ENCODE data around the gene TCL1B.

The TCL1B gene, protein sequence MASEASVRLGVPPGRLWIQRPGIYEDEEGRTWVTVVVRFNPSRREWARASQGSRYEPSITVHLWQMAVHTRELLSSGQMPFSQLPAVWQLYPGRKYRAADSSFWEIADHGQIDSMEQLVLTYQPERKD

DNA sequence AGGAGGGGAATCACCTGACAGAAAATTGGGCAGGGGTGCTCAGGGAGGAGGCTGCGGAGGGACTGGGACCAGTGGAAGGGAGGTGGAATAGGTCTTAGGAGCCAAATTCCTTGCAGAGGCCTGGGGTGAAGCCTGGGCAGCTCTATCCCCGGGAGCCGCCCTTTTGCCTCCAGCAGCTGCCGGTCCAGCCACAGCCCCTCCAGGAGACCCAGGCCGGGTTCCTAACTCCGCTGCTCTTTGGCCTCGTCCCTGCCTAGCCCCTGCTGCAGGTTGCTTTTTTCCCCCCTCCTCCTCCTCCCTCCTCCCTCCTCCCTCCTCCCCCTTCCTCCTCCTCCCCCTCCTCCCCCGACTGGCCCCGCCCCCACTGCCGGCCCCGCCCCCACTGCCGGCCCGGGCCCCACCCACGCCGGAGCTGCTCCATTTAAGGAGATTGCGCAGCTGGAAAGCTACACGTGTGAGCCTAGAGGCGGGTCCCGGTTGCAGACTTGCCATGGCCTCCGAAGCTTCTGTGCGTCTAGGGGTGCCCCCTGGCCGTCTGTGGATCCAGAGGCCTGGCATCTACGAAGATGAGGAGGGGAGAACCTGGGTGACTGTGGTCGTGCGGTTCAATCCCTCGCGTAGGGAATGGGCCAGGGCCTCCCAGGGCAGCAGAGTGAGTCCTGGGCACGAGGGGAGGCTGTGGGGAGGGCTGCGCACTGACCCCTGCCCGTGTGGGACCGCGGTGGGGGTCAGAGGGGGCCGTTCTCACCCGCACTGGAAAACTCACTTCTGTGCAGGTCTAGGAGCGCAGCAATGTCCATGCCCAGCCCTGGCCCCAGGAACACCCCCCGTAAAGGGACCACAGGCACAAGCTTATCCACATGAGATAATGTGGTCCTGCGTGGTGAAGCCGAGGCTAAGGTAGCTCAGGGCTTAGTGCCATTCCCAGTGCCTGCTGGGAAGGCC, at the start of gene TCL1B:
TSS of gene TCL1B (plus strand) at position 449 of the 945 bp plus-strand sequence. CDS start at position 491, 42 bp downstream.
- no peak for DNase-seq (ENCODE audit: low read depth)
- no peak within 1 kb of the TSS for H3K4me3 ChIP-seq (ENCODE audit: low read depth, low read length)

DNA sequence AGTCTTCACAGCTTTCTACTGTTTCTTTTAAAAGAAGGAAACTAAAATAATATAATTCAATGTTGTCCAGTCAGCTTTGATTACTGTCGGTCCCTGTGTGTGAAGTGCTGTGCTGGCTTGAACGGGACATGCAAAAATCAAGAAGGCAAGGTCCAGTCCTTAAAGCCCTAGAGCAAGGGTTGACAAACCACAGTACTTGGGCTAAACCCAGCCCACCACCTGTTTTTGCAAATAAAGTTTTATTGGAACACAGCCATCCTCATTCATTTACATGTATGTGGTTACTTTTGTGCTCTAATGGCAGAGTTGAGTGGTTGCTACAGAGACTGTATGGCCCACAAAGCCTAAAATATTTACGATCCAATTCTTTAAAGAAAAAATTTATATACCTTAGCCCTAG, 41.2 kb upstream of the TCL1B start:
- no peak overlapping the region for H3K4me3 ChIP-seq (ENCODE audit: low read depth, low read length)
- no peak for DNase-seq (ENCODE audit: low read depth)

DNA sequence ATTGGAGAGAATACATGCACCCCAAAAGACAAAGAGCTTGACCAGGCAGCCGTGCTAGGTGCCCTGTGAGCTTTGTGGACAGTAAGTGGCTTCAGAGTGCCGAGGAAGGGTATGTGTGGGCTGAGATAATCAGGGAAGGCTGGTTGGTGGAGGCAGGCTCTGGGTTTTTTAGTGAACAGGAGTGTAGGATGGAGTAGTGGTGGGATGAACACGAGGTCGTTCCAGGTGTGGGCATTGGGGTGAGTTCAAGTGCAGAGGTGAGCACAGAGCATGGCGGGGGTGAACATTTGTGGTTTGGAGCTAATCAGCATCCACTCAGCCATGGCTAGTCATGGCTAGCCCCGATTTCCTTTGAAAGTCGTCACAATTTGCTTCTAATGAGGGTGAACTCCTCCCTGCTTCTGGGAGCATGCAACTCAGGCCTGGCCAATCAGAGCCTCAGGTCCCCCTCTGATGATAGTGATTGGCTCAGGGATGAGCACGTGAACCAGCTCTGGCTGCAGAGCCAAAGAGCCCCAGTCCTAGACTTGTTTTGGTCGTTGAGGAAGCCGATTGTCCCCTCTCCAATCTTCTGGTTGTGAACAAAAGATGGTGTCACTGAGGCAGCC, 40.7 kb upstream of the TCL1B start:
- no peak for DNase-seq (ENCODE audit: low read depth)
- H3K4me3 ChIP-seq (ENCODE audit: low read depth, low read length) = no peak overlapping the region

DNA sequence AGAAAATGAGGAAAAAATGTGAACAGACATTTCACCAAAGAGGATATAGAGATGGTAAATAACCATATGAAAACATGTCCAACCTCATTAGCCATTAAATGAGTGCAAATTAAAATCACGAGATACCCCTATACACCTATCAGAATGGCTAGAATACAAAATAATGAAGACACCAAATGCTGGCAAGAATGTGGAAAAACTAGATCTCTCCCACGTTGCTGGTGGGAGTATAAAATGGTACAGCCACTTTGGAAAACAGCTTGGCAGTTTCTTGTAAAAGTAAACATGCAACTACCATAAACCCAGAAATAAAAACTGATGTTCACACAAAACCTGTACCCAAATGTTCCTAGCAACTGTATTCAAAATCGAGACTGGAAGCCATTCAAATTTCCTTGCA, 38.3 kb upstream of the TCL1B start:
- no peak overlapping the region for H3K4me3 ChIP-seq (ENCODE audit: low read depth, low read length)
- no peak for DNase-seq (ENCODE audit: low read depth)

DNA sequence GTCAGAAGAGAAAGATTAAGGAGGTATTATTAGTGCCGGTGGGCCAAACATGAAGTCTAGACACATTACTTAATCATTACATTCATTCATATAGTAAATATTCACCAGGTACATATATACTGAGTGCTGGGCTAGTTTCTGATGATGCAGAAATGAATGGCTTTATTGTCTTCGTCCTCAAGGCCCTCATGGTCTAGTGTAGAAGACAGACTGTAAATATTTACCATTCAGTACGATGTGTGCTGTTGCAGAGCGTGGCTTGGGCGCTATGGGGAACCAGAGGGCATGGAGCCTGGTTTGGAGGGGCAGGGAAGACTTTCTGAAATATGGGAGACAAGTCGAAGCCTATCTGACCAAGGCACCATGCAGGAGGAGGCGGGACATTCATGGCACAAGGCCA, 37.0 kb upstream of the TCL1B start:
- no peak for DNase-seq (ENCODE audit: low read depth)
- H3K4me3 ChIP-seq (ENCODE audit: low read depth, low read length) = no peak overlapping the region

DNA sequence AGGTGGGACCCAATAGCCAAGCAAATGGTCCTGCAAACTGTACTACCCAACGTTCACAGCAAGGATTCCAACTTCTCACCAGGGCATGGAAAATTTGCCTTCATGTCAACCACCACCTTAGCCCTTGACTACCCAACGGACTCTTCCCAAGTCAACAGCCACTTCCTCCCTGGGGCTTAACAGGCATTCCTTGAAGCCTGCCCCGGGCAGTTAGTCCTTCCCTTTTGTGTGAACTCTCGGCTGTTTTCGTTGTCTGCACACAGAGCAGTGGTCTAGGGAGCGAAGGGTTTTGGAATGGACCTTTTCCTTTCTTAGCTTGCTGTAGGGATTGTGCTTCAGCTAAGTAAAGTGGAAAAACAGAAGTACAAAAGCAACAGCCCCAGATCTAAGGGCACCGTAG, 35.2 kb upstream of the TCL1B start:
- H3K4me3 ChIP-seq (ENCODE audit: low read depth, low read length) = no peak overlapping the region
- no peak for DNase-seq (ENCODE audit: low read depth)

DNA sequence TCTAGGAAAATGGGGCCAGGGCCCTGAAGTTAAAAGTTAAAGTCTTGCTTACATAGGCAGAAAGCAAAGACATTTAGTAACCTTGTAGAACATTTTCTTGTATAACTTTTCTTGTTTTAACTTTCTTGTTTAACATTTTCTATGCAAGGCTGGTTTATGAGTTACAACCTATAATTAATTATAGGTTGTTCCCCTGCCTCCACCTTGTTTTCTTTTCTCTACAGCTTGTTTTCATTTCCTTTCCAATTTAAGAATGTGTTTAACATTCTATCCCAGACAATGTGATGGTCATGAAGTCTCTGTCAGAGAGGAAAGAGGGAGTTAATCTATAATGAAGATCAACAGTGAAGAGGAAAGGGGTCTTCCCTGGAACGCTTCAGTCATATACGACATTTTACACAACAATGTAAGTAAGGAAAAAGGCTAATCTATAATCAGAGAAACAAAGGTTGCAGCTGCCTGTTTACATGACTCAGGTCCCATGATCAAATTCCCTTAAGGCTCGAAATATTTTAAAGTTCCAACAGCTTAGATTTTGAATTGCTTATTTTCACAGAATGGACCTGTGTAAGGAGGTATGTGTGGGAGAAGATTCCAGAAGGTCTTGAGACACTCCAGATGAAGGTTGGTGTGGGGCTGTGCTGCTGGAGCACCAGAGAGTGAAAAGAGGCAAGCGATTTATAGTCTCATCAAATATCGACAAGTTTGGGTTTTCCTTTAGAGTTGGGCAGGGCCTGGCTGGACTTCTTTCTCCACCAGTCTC, 34.2 kb upstream of the TCL1B start:
- H3K4me3 ChIP-seq (ENCODE audit: low read depth, low read length) = no peak overlapping the region
- DNase-seq (ENCODE audit: low read depth) = no peak

DNA sequence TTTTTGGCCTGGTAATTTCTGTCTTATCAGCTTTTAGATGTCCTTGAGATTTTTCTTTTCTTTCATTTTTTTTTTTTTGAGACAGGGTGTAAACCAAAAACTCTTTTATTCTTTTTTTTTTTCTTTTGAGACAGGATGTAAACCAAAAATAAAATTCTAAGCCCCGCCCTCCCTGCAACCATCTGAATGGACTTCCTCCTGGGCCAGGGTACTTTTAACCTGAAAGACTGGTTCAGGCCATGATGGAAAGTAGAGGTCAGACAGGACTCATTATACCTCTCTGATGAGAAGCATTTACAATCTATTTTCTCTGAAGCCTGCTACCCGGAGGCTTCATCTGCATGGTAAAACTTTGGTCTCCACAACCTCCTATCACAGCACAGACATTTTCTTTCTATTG, 33.5 kb upstream of the TCL1B start:
- no peak for DNase-seq (ENCODE audit: low read depth)
- H3K4me3 ChIP-seq (ENCODE audit: low read depth, low read length) = no peak overlapping the region

DNA sequence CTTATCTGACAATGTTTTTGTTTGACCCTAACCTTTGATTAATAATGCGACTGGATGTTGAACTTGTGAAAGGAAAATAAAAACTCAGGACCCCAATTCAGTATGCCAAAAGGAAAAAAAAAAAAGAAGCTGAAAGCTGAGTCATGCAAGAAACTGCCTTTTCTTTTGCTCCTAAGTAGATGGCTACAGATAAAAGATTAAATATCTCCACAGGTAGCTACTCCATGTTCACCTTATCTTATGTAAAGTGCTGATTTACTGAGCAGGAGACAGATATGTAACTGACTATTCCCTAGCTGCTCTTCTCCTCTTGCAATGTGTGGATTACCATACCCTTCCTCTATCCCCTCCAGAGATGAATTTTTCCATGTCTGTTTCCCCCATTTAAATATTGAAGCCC, 30.8 kb upstream of the TCL1B start:
- no peak overlapping the region for H3K4me3 ChIP-seq (ENCODE audit: low read depth, low read length)

DNA sequence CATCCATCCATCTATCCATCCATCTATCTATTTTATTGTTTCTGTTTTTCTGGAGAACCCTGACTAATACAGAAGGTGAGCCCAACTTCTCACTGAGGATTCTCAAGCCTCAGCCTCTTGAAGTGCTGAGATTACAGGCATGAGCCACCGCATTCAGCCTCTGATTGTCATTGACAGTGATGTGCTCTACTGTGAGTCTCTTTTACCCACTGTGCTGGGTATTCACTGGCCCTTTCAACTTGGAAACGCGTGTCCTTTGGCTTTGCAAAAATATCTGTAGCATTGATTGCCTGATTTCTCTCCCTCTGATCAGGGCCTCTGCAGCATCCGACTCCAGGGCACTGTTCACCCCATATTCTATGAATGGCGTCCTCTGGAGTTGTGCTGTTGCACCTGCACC, 29.6 kb upstream of the TCL1B start:
- no peak for DNase-seq (ENCODE audit: low read depth)
- H3K4me3 ChIP-seq (ENCODE audit: low read depth, low read length) = no peak overlapping the region

More for the DNA sequence above, 30.8 kb upstream of the TCL1B start:
- no peak for DNase-seq (ENCODE audit: low read depth)

DNA sequence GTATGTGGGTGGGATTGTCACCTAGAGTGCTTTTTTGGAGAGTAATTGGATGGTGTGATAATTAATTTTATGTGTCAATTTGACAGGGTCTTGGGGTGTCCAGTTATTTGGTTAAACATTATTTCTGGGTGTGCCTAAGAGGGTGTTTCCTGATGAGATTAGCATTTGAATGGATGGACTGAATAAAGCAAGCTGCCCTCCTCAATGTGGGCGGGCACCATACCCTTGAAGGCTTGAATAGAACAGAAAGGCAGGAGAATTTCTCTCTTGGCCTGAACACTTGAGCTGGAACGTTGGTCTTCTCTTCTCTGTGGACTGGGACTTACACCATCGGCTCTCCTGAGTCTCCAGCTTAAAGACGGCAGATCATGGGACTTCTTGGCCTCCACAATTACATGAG, 28.8 kb upstream of the TCL1B start:
- no peak overlapping the region for H3K4me3 ChIP-seq (ENCODE audit: low read depth, low read length)
- no peak for DNase-seq (ENCODE audit: low read depth)

DNA sequence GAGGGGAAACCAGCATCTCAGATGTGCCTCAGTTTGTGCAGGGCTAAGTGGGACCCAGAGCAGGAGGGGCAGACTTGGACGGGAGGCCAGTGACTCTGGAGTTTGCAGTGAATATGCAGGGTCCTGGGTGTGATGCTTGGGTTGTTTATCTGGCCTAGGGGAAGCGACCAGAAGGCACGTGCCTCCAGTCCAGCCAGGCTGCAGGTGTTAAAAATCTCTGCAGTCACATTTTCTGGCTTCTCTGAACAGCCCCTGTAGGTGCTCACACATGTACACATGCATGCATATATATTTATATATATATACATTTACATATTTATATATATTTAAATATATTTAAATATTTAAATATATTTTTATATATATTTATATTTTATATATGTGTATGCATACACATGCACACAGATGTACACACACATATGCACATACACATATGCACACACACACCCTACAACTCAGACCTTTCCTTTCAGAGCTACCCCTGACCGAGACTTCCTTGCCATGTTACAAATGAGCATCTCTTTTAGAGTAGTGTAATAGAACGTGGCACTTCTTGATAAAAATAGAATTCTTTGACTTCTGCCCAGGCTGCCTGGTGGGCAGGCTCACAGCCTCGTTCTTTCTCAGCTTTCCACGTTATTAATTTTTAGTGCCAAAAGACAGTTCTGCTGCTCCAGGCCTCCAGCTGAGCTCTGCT, 26.8 kb upstream of the TCL1B start:
- H3K4me3 ChIP-seq (ENCODE audit: low read depth, low read length) = no peak overlapping the region
- no peak for DNase-seq (ENCODE audit: low read depth)

DNA sequence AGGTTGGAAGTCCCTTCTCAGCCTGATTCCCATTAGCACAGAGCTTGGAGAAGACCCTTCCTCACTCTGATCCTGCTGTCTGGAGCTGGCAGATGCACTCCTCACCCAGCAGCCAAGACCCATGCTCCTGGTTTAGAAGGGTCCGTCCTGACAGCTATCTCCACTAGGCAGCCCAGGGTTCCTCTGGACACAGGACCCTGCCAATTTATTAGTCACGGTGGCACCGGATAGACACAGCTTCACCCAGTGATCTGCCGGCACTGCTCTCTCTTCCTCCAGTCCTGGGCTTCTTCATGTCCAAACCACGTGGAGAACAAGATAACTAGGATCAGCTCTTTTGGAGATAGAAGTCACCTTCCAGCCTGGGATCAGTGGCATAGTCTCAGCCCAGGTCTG, 26.2 kb upstream of the TCL1B start:
- DNase-seq (ENCODE audit: low read depth) = no peak
- no peak overlapping the region for H3K4me3 ChIP-seq (ENCODE audit: low read depth, low read length)

DNA sequence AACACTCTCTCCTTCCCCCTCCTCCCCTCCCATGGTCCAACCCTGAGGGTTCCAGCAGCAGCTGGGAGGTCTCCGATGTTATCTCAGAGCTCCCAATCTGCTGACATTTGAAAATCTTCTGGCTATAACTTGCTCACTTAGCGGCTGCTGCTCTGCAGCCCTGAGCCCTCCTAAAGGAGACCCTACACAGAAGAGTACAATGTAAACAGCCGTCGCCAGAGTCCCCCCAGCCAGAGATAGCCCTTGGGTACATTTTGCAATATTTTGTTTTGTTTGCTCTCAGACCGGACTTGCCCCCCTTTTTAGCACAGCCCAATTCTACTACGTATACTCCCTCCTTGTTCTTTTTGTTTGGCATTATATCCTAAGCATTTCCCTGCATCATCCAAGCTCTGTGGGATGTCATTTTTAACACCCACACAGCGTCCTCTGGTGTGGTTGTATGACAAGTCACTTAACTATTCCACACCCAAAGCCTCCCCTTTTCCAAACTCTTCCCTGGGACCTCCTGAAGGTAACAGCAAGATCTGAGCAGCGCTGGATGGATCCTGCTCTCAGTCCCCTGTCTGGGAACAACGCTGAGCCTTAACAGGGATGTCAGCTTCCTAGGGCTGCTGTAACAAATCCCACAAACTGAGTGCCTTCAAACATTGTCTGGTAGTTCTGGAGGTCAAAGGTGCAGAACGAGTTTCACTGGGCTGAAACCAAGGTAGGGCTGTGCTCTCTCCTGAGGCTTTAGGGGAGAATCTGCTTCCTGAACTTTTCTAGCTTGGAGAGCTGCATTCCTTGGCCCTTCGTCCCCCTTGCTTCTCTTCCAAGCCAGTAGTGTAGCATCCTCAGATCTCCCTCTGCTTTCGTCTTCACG, 25.3 kb upstream of the TCL1B start:
- no peak overlapping the region for H3K4me3 ChIP-seq (ENCODE audit: low read depth, low read length)
- DNase-seq (ENCODE audit: low read depth) = no peak

DNA sequence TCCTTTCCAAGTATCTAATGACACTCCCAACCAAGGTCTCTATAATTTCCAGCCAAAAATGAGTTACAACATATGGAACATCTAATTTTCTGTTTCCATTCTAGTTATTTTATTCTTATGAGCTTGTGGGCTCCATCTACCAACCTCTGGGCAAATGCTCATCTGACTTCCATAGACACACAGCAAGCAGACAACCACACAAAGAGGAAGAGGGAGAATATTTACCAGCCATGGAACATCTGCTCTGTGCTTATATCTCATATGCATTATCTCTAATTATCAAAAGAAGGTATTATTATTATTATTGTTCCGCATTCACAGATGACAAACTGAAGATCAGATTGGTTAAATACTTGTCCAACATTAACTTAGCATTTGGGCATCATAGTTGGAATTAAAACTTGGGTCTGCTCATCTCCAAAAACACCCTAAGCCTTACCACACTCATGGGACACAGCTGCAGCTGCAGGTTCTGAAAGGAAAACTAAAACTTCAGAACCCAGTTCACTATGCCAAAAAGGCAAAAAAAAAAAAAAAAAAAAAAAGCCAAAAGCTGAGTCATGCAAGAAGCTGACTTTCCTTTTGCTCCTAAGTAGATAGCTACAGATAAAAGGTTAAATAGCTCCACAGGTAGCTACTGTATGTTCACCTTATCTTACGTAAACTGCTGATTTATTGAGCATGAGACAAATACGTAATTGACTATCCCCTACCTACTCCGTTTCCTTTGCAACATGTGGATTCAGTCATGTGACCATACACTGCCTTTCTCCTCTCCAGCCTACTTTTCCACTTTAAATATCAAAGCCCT, 23.6 kb upstream of the TCL1B start:
- no peak for DNase-seq (ENCODE audit: low read depth)
- no peak overlapping the region for H3K4me3 ChIP-seq (ENCODE audit: low read depth, low read length)

DNA sequence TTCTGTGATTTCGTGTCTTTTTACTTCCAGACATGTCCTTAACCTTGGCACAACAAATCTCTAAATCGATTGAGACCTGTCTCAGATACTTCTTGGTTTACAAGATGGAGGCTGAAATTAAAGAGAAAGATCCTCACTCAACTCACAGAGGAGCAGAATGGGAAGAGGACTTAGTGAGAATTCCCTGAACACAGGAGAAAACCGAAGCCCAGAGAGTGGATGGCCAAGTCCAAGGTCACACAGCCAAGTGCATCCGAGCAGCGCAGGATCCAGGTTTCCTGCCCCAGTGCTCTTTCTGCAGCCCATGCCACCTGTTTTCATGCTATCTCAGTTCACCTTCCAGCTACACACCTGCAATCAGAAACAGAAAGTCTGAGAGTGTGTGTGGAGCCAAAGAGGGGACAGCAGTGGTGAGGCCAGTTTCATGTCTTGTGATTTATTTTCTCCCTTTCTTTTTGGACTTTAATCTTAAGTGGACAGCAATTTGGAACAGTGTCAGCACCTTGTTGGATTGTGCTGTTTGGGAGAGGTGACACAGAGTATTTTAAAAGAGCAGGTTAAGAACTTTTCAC, 22.9 kb upstream of the TCL1B start:
- H3K4me3 ChIP-seq (ENCODE audit: low read depth, low read length) = no peak overlapping the region
- DNase-seq (ENCODE audit: low read depth) = no peak

DNA sequence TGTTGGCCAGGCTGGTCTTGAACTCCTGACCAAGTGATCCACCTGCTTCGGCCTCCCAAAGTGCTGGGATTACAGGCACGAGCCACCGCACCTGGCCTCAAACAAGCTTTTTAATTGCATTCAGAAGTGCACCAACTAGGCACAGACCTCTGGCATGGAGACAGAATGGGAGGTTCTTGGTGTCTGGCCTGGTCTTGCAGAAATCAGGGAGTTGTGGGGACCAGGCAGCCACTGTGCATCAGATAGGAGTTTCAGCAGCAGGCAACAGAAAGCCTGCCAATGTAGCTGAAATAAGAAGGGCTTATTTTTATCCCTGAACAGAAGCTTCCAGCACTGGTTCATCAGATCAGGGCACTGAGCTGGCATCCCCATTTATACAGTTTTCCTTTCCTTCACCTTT, 22.2 kb upstream of the TCL1B start:
- no peak overlapping the region for H3K4me3 ChIP-seq (ENCODE audit: low read depth, low read length)
- no peak for DNase-seq (ENCODE audit: low read depth)
